ENCODE results near the gene LRRC4B.

DNA sequence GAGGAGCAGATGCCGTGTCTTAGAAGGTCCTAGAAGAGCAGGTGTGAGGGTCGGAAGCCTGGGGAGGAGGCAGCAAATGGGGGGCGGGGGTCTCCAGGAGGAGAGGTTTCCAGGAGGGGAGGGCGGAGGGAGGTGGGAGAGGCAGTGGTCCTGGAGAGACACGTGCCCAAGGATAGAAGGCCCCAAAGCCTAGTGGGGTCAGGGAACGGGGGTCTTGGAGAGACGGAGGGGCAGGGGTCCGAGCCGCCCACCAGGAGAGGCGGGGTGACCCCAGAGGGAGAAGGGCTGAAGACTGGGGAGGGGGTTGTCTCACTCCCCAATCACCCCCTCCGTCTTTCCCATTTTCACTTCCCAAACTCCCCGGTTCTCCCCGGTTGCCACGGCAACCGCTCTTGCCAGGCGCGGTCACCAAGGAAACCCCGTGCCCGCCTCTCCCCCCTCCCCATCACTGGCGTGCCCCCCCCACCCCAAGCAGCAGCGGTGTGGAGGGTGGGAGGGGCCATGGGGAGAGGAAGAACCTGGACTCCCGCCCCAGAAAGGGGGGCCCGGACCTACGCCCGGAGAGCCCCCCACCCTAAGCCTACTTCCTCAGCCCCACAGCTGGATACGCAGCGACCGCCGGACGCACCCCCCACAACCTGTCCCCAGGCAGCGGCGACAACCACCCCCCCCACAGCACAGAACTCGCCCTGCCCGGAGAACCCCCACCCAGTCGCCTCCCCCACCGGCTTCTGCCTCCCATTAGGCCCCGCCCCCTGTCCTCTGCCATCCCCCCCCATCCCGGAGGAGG lies 988 bp downstream of the LRRC4B start:
- TF ChIP-seq, protein P1, sequence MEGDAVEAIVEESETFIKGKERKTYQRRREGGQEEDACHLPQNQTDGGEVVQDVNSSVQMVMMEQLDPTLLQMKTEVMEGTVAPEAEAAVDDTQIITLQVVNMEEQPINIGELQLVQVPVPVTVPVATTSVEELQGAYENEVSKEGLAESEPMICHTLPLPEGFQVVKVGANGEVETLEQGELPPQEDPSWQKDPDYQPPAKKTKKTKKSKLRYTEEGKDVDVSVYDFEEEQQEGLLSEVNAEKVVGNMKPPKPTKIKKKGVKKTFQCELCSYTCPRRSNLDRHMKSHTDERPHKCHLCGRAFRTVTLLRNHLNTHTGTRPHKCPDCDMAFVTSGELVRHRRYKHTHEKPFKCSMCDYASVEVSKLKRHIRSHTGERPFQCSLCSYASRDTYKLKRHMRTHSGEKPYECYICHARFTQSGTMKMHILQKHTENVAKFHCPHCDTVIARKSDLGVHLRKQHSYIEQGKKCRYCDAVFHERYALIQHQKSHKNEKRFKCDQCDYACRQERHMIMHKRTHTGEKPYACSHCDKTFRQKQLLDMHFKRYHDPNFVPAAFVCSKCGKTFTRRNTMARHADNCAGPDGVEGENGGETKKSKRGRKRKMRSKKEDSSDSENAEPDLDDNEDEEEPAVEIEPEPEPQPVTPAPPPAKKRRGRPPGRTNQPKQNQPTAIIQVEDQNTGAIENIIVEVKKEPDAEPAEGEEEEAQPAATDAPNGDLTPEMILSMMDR (IDR thresholded peaks at IDR 0.05): no peak
- TF ChIP-seq POLR2AphosphoS5 (IDR thresholded peaks at IDR 0.05) (no peak), POLR2A (IDR thresholded peaks at IDR 0.05) (no peak), EP300 (IDR thresholded peaks at IDR 0.05) (no peak)
